Mesendoderm (in vitro differentiated cells): ENCODE measurements around the gene APMAP.
"Not testable (repeated sequence)": the region's sequence is repeated elsewhere in the genome, so short reads cannot be mapped to it uniquely, and the experiment has no call there.

ENCODE experiments used
- DNase-seq: peaks from one replicate; pipeline ENCODE4 v3.0.0; 2013
- H2AK5ac ChIP-seq: 2 replicates; pipeline ENCODE4 v1.6.1; 2013; ENCODE audit warnings: low read length, inconsistent platforms
- H2BK120ac ChIP-seq: 2 replicates; pipeline ENCODE4 v1.6.1; 2013; ENCODE audit warnings: low read depth, mild to moderate bottlenecking, low read length, moderate library complexity, mixed read lengths
- H2BK15ac ChIP-seq: replicated peaks from 2 replicates; pipeline ENCODE4 v1.6.1; 2013; ENCODE audit warnings: low read depth, mild to moderate bottlenecking, moderate library complexity
- H2BK5ac ChIP-seq: 2 replicates; pipeline ENCODE4 v1.6.1; 2013; ENCODE audit warnings: low read length, inconsistent platforms
- H3K18ac ChIP-seq: 2 replicates; pipeline ENCODE4 v1.6.1; 2013; ENCODE audit warnings: mild to moderate bottlenecking, low read length, mixed read lengths
- H3K23ac ChIP-seq: one replicate; pipeline ENCODE4 v1.6.1; 2013; ENCODE audit warnings: low read length
- H3K27ac ChIP-seq: 2 replicates; pipeline ENCODE4 v1.5.1; 2013; ENCODE audit warnings: low read depth, mild to moderate bottlenecking, inconsistent platforms, low read length, moderate library complexity
- H3K27me3 ChIP-seq: 2 replicates; pipeline ENCODE4 v1.6.1; 2013; ENCODE audit warnings: low read length, control low read depth, mild to moderate bottlenecking, inconsistent platforms; ENCODE audit not compliant: insufficient read depth, poor library complexity
- H3K36me3 ChIP-seq: 2 replicates; pipeline ENCODE4 v1.6.1; 2013; ENCODE audit warnings: low read length, inconsistent platforms; ENCODE audit not compliant: control insufficient read depth, insufficient read depth
- H3K4ac ChIP-seq: one replicate; pipeline ENCODE4 v1.6.1; 2013; ENCODE audit warnings: low read depth, mild to moderate bottlenecking, low read length, moderate library complexity
- H3K4me1 ChIP-seq: 2 replicates; pipeline ENCODE4 v1.6.1; 2013; ENCODE audit warnings: low read depth, low read length, inconsistent platforms; ENCODE audit not compliant: control insufficient read depth
- H3K4me2 ChIP-seq: 2 replicates; pipeline ENCODE4 v1.6.1; 2013; ENCODE audit warnings: low read length
- H3K4me3 ChIP-seq: 2 replicates; pipeline ENCODE4 v1.5.1; 2013; ENCODE audit warnings: mild to moderate bottlenecking, low read length
- H3K56ac ChIP-seq: one replicate; pipeline ENCODE4 v1.6.1; 2013; ENCODE audit warnings: low read length
- H3K79me1 ChIP-seq: 2 replicates; pipeline ENCODE4 v1.6.1; 2013; ENCODE audit warnings: low read length, inconsistent platforms
- H3K79me2 ChIP-seq: 2 replicates; pipeline ENCODE4 v1.6.1; 2013; ENCODE audit warnings: mild to moderate bottlenecking, low read length; ENCODE audit not compliant: control insufficient read depth, insufficient read depth
- H3K9ac ChIP-seq: 2 replicates; pipeline ENCODE4 v1.6.1; 2013; ENCODE audit warnings: low read length, inconsistent platforms
- H4K5ac ChIP-seq: one replicate; pipeline ENCODE4 v1.6.1; 2013; ENCODE audit warnings: low read length
- H4K8ac ChIP-seq: one replicate; pipeline ENCODE4 v1.6.1; 2013; ENCODE audit warnings: low read depth, mild to moderate bottlenecking, control low read depth, low read length, moderate library complexity
- WGBS: extraction: QIAGEN DNeasy Blood & Tissue Kit; methylation state at CpG from one replicate; pipeline ENCODE4 v1.1.7; 2013; ENCODE audit warnings: low lambda C conversion rate, missing lambda C conversion rate; ENCODE audit not compliant: insufficient coverage; ENCODE audit errors: extremely low coverage; 5-methylcytosine and 5-hydroxymethylcytosine counted together

APMAP gene

GRCh38 chr20:24929867-24930723 is 62.5 kb downstream of the APMAP start:
- not testable (repeated sequence) for H3K27ac ChIP-seq

GRCh38 chr20:24929259-24929658 is 63.3 kb downstream of the APMAP start:
- not testable (repeated sequence) for H2BK15ac ChIP-seq, H3K56ac ChIP-seq, H3K36me3 ChIP-seq, H3K27ac ChIP-seq, H3K4me1 ChIP-seq, H3K23ac ChIP-seq, H3K79me1 ChIP-seq, H3K18ac ChIP-seq, H3K4me3 ChIP-seq, H2AK5ac ChIP-seq, H2BK120ac ChIP-seq, H3K79me2 ChIP-seq, H4K5ac ChIP-seq, DNase-seq, H4K8ac ChIP-seq, H2BK5ac ChIP-seq, H3K9ac ChIP-seq, H3K4me2 ChIP-seq, H3K27me3 ChIP-seq, H3K4ac ChIP-seq
- no CpG with 5 or more reads among the region's 5 CpGs for WGBS

More at GRCh38 chr20:24929867-24930723, 62.5 kb downstream of the APMAP start:
- not testable (repeated sequence) for H3K79me1 ChIP-seq, H3K4me1 ChIP-seq, H3K36me3 ChIP-seq, H2BK15ac ChIP-seq, H3K9ac ChIP-seq, H2BK5ac ChIP-seq, H2BK120ac ChIP-seq, H3K79me2 ChIP-seq, H3K4me2 ChIP-seq, H3K27me3 ChIP-seq, H3K4ac ChIP-seq, H4K8ac ChIP-seq, H4K5ac ChIP-seq, H3K23ac ChIP-seq, H3K56ac ChIP-seq, H2AK5ac ChIP-seq, H3K18ac ChIP-seq, H3K4me3 ChIP-seq
- DNase-seq = peak; percentile 60
- no CpG with 5 or more reads among the region's 13 CpGs for WGBS

GRCh38 chr20:24920706-24921105 is 71.8 kb downstream of the APMAP start:
- no CpG with 5 or more reads among the region's 3 CpGs for WGBS
- H3K23ac ChIP-seq, H3K79me1 ChIP-seq: not testable (repeated sequence)

GRCh38 chr20:24919665-24920064 is 72.9 kb downstream of the APMAP start:
- DNase-seq, H2BK120ac ChIP-seq, H3K27ac ChIP-seq, H3K23ac ChIP-seq, H3K4ac ChIP-seq, H3K56ac ChIP-seq, H3K79me2 ChIP-seq, H3K36me3 ChIP-seq, H2BK15ac ChIP-seq, H3K27me3 ChIP-seq, H3K4me1 ChIP-seq, H2AK5ac ChIP-seq, H4K8ac ChIP-seq, H3K4me3 ChIP-seq, H3K79me1 ChIP-seq, H3K18ac ChIP-seq, H3K4me2 ChIP-seq, H2BK5ac ChIP-seq, H3K9ac ChIP-seq, H4K5ac ChIP-seq: not testable (repeated sequence)
- no CpG with 5 or more reads among the region's 15 CpGs for WGBS

More at GRCh38 chr20:24920706-24921105, 71.8 kb downstream of the APMAP start:
- H4K5ac ChIP-seq, H2BK5ac ChIP-seq, H3K27me3 ChIP-seq, H4K8ac ChIP-seq, H3K4me1 ChIP-seq, H3K4me3 ChIP-seq, H2AK5ac ChIP-seq, H3K79me2 ChIP-seq, H3K4ac ChIP-seq, H3K9ac ChIP-seq, H3K27ac ChIP-seq, H2BK15ac ChIP-seq, DNase-seq, H3K36me3 ChIP-seq, H2BK120ac ChIP-seq, H3K56ac ChIP-seq, H3K4me2 ChIP-seq, H3K18ac ChIP-seq: not testable (repeated sequence)

GRCh38 chr20:24918579-24919566 is 73.7 kb downstream of the APMAP start:
- H2BK120ac ChIP-seq = no peak overlapping the region
- H3K4ac ChIP-seq = no peak overlapping the region
- H3K56ac ChIP-seq = no peak overlapping the region
- H3K79me2 ChIP-seq = no peaks in the 10 kb centered on the region
- no peak overlapping the region for H3K4me2 ChIP-seq
- H3K4me3 ChIP-seq = no peak overlapping the region
- H3K23ac ChIP-seq = no peak overlapping the region
- no peaks in the 10 kb centered on the region for H3K36me3 ChIP-seq
- H3K27ac ChIP-seq = no peak overlapping the region
- H2BK15ac ChIP-seq = no peak overlapping the region
- no peak overlapping the region for H2AK5ac ChIP-seq
- H3K27me3 ChIP-seq = no peaks in the 10 kb centered on the region
- H3K18ac ChIP-seq = no peak overlapping the region
- no peak overlapping the region for H4K5ac ChIP-seq
- WGBS = no CpG with 5 or more reads among the region's 17 CpGs
- H3K79me1 ChIP-seq = no peaks in the 10 kb centered on the region
- H3K4me1 ChIP-seq = no peaks in the 10 kb centered on the region
- no peak for DNase-seq
- H4K8ac ChIP-seq = no peak overlapping the region
- no peak overlapping the region for H3K9ac ChIP-seq
- H2BK5ac ChIP-seq = no peak overlapping the region
